SK-N-SH treated with all-trans-retinoic acid at 6 μM for 48 hours (cell line): ENCODE results near the gene MTHFD1.

ENCODE experiments used
- ARNTL ChIP-seq: fragments of 450-650 bp; formaldehyde crosslinking; IDR thresholded peaks from 2 replicates; pipeline ENCODE4 v1.5.0; 2020; ENCODE audit warnings: low read depth, mild to moderate bottlenecking, moderate library complexity, borderline replicate concordance
- CREB5 ChIP-seq: fragments of 250-450 bp; sonication (Bioruptor Pico); IDR thresholded peaks from 2 replicates; pipeline ENCODE4 v1.5.1; 2020; ENCODE audit warnings: low read depth, mild to moderate bottlenecking, moderate library complexity
- ESRRG ChIP-seq: fragments of 250-450 bp; sonication (Bioruptor Pico); IDR thresholded peaks from 2 replicates; pipeline ENCODE4 v1.6.1; 2021; ENCODE audit warnings: mild to moderate bottlenecking
- GLIS3 ChIP-seq: fragments of 250-450 bp; sonication (Bioruptor Pico); IDR thresholded peaks from 2 replicates; pipeline ENCODE4 v1.5.0; 2020; ENCODE audit warnings: mild to moderate bottlenecking, moderate library complexity
- OSR1 ChIP-seq: fragments of 250-450 bp; sonication (Bioruptor Pico); IDR thresholded peaks from 2 replicates; pipeline ENCODE4 v1.8.0; 2022; ENCODE audit warnings: moderate library complexity, mild to moderate bottlenecking, inconsistent platforms
- RARB ChIP-seq: fragments of 250-450 bp; sonication (Bioruptor Pico); IDR thresholded peaks from 2 replicates; pipeline ENCODE4 v1.8.0; 2021; ENCODE audit warnings: mild to moderate bottlenecking, moderate library complexity
- SNAI2 ChIP-seq: fragments of 250-450 bp; sonication (Bioruptor Pico); IDR thresholded peaks from 2 replicates; pipeline ENCODE4 v1.5.0; 2020; ENCODE audit warnings: mild to moderate bottlenecking, moderate library complexity
- ZC3H10 ChIP-seq: fragments of 250-450 bp; sonication (Bioruptor Pico); IDR thresholded peaks from 2 replicates; pipeline ENCODE4 v1.5.1; 2021; ENCODE audit warnings: mild to moderate bottlenecking, moderate library complexity
- ZFP30 ChIP-seq: fragments of 450-650 bp; formaldehyde crosslinking; IDR thresholded peaks from 2 replicates; pipeline ENCODE4 v1.5.0; 2022; ENCODE audit warnings: mild to moderate bottlenecking, moderate library complexity

GRCh38 chr14:64504897-64505794, 117.0 kb downstream of the MTHFD1 start:
- TF ChIP-seq CREB5 (CRISPR knock-in tag) (no peak), ARNTL (CRISPR knock-in tag) (no peak), GLIS3 (CRISPR knock-in tag) (no peak), ESRRG (CRISPR knock-in tag) (no peak), OSR1 (CRISPR knock-in tag) (no peak), RARB (CRISPR knock-in tag) (no peak), SNAI2 (no peak; the same call in 1 of the 2 replicates), ZC3H10 (CRISPR knock-in tag) (no peak), ZFP30 (CRISPR knock-in tag) (no peak)
